Ovary (tissue), 9 donors: ENCODE data around the gene BHLHE41. TPM values are rescaled to one million over a fixed set of nuclear protein-coding genes. Genes with fewer than 3 reads are reported as not detected.

Experiments used
- DNase-seq, 5 donors: peaks; one replicate each; pipeline ENCODE4 v3.0.0-alpha.2; 2019 to 2020
- H3K27ac ChIP-seq, 2 donors: fragments of 200-600 bp; one replicate each; pipeline versions ENCODE4 v1.5.1 to v1.8.0; 2019 to 2022
- H3K27me3 ChIP-seq: fragments of 200-600 bp; one replicate; pipeline ENCODE4 v1.8.0; 2022
- H3K36me3 ChIP-seq: fragments of 200-600 bp; sonication (generic); one replicate; pipeline ENCODE4 v1.5.1; 2019
- H3K4me1 ChIP-seq: one replicate; pipeline ENCODE4 v1.8.1; 2013; ENCODE audit warnings: mild to moderate bottlenecking, moderate library complexity; ENCODE audit not compliant: insufficient read depth
- H3K4me3 ChIP-seq: fragments of 200-600 bp; sonication (generic); one replicate; pipeline ENCODE4 v1.5.1; 2017
- H3K9me3 ChIP-seq, 2 donors: fragments of 200-600 bp in 1 of 2; sonication (generic) in 1 of 2; one replicate each; pipeline versions ENCODE4 v1.5.1 to v1.8.1; 2013 to 2019; ENCODE audit warnings: mild to moderate bottlenecking in 1 of 2, moderate library complexity in 1 of 2
- CTCF ChIP-seq, 3 donors: fragments of 450-650 bp in 2 of 3; fragments of 200-600 bp in 1 of 3; IDR thresholded peaks; one replicate each; pipeline versions ENCODE4 v1.5.1 to v1.8.0; 2016 to 2022; ENCODE audit warnings: antibody characterized with exemption in 3 of 3, mild to moderate bottlenecking in 1 of 3
- EP300 ChIP-seq: sonication (generic); formaldehyde crosslinking; IDR thresholded peaks from one replicate; pipeline ENCODE4 v1.6.1; 2017; ENCODE audit warnings: antibody characterized with exemption
- POLR2A ChIP-seq: fragments of 450-650 bp; IDR thresholded peaks from one replicate; pipeline ENCODE4 v1.6.1; 2017; ENCODE audit warnings: antibody characterized with exemption, mild to moderate bottlenecking, moderate library complexity
- WGBS, 3 donors: extraction: QIAGEN DNeasy Blood & Tissue Kit in 1 of 3; methylation state at CpG; one replicate each; pipeline versions ENCODE4 v1.1.5 to v1.1.7; 2013 to 2017; 5-methylcytosine and 5-hydroxymethylcytosine counted together
- intact Hi-C, 4 donors: fragments of 100-400 bp; cut with DNase I; formaldehyde crosslinking; loops; one replicate each; pipeline versions ENCODE4 v1.11.0 to v1.15.1; 2022 to 2023
- polyA plus RNA-seq, 2 donors: library from polyadenylated mRNA; stranded (reverse); fragments of 200-250 nt in 1 of 2; fragments of 350-450 nt in 1 of 2; fragmentation: Illumina TruSeq in 1 of 2; extraction: RNeasy Lipid Tissue Mini Kit (QIAGEN cat#74804) in 1 of 2; gene quantifications; one replicate each; pipeline ENCODE4 v1.2.3, GENCODE V29; 2013 to 2014
- total RNA-seq, 7 donors: library from RNA; depleted of rRNA in 2 of 7; stranded (reverse); fragments of >200 nt in 2 of 7; fragmentation: NEBNext Ultra II Directional in 3 of 7; extraction: Animal tissue kit (Norgen Biotek cat#: 25700) in 3 of 7; gene quantifications; one replicate each; pipeline versions ENCODE4 v1.1.0 to v1.2.4, GENCODE V29; 2016 to 2023
- donor health status: DM: no; HTN: no; CAD: no; lungs with moderate emphysema.
- donor health status: DM: no; HTN: no; CAD: no.
- donor health status: Bipolar disorder and iron deficiency.
- donor health status: DM: yes; HTN: yes; CAD: no.
- donor health status: DM: no; HTN: no; CAD: no.
- donor health status: DM: yes; HTN: yes; CAD: no.

Gene BHLHE41
- total and polyA plus RNA-seq, 9 donors = 4.2 to 42.8 (median 27.4) TPM

GRCh38 chr12:26128168-26128567, 3.3 kb upstream of the BHLHE41 start:
- no peak overlapping the region for H3K4me3 ChIP-seq
- no peaks in the 10 kb centered on the region for H3K36me3 ChIP-seq
- H3K4me1 ChIP-seq = peaks cover 5% of the 10 kb centered on the region
- no peaks in the 10 kb centered on the region for H3K9me3 ChIP-seq
- intact Hi-C loops = loop anchor here in 3 of 4 donors (5.0 to 10.0 kb wide), 4 partner anchors 67 to 887 kb away; partner anchors contain the start of genes SSPN (in 2 of the 3) and TM7SF3 (in 1 of the 3)
- no peak overlapping the region for H3K27ac ChIP-seq
- no peaks in the 10 kb centered on the region for H3K27me3 ChIP-seq
- DNase-seq = no peak
- TF ChIP-seq CTCF (IDR thresholded peaks at IDR 0.05) (no peak), POLR2A (no peak)

- peaks cover 5% of the 10 kb centered on the region for H3K4me1 ChIP-seq
- 96 to 98% (median 96%) methylated on average over 2 of the region's 2 CpGs for WGBS, 3 donors
- H3K36me3 ChIP-seq = no peaks in the 10 kb centered on the region
- H3K4me3 ChIP-seq = no peak overlapping the region
- H3K27ac ChIP-seq = no peak overlapping the region
- H3K27me3 ChIP-seq = no peaks in the 10 kb centered on the region
- intact Hi-C loops = loop anchor here in 3 of 4 donors (5.0 to 10.0 kb wide), 4 partner anchors 67 to 887 kb away; partner anchors contain the start of genes SSPN (in 2 of the 3) and TM7SF3 (in 1 of the 3)
- DNase-seq = no peak
- TF ChIP-seq CTCF (IDR thresholded peaks at IDR 0.05) = no peak
- no peak for TF ChIP-seq POLR2A
- TF ChIP-seq EP300 = no peak
- H3K9me3 ChIP-seq = no peaks in the 10 kb centered on the region
These were observed 2.6 kb upstream of the BHLHE41 start for GRCh38 chr12:26127404-26127803.

GRCh38 chr12:26126340-26127284, 1.8 kb upstream of the BHLHE41 start:
- Histone ChIP-seq H3K4me1 (peaks cover 5% of the 10 kb centered on the region), H3K9me3 (no peaks in the 10 kb centered on the region), H3K27ac (peak overlapping the region; percentile 52 to 94), H3K4me3 (peak overlapping the region; percentile 48), H3K36me3 (no peaks in the 10 kb centered on the region), H3K27me3 (no peaks in the 10 kb centered on the region)
- intact Hi-C loops = loop anchor here in 3 of 4 donors (5.0 to 10.0 kb wide), 4 partner anchors 68 to 888 kb away; partner anchors contain the start of genes SSPN (in 2 of the 3) and TM7SF3 (in 1 of the 3)
- DNase-seq = peak; percentile 82 to 85 (median 84)
- TF ChIP-seq POLR2A = peak; percentile 13
- TF ChIP-seq EP300 = no peak
- WGBS, 3 donors = 5 to 7% (median 6%) methylated on average over 51 to 60 of the region's 60 CpGs

- no peaks in the 10 kb centered on the region for H3K27me3 ChIP-seq
- H3K36me3 ChIP-seq = no peaks in the 10 kb centered on the region
- TF ChIP-seq CTCF (IDR thresholded peaks at IDR 0.05) (no peak), POLR2A (peak; percentile 49), EP300 (no peak)
- peak overlapping the region; percentile 48 for H3K4me3 ChIP-seq
- no peaks in the 10 kb centered on the region for H3K9me3 ChIP-seq
- peak; percentile 77 to 82 (median 80) for DNase-seq
- H3K27ac ChIP-seq = peak overlapping the region; percentile 52 to 94
- WGBS, 3 donors = 0 to 1% (median 0%) methylated on average over 66 of the region's 66 CpGs
- peaks cover 5% of the 10 kb centered on the region for H3K4me1 ChIP-seq
- intact Hi-C loops = loop anchor here in 3 of 4 donors (5.0 to 10.0 kb wide), 4 partner anchors 69 to 889 kb away; partner anchors contain the start of genes SSPN (in 2 of the 3) and TM7SF3 (in 1 of the 3)
These were observed 833 bp upstream of the BHLHE41 start for GRCh38 chr12:26125400-26126339.
